SK-N-MC (cell line): ENCODE results near the gene ITGB3.

Experiments used
- EZH2 ChIP-seq: fragments of 200-600 bp; sonication (generic); IDR thresholded peaks from one replicate; pipeline ENCODE4 v1.6.1; 2017; ENCODE audit warnings: antibody characterized with exemption
- FOXP2 ChIP-seq: optimal IDR thresholded peaks from 2 replicates; pipeline ENCODE3; 2011; ENCODE audit warnings: mild to moderate bottlenecking, moderate library complexity; ENCODE audit not compliant: insufficient read depth; ENCODE audit errors: extremely low read length, control extremely low read depth
- POLR2AphosphoS5 ChIP-seq: IDR thresholded peaks from 2 replicates; pipeline ENCODE4 v1.6.1; 2012; ENCODE audit warnings: mild to moderate bottlenecking, low read depth, low read length, borderline replicate concordance

- TF ChIP-seq EZH2, result no peak
- no peak for TF ChIP-seq POLR2AphosphoS5
- TF ChIP-seq FOXP2, result no peak
These were observed 42.8 kb upstream of the ITGB3 start for GRCh38 chr17:47210779-47211178.
